ENCODE measurements around the gene EVX1. TPM values are rescaled to one million over a fixed set of nuclear protein-coding genes. Genes with fewer than 3 reads are reported as not detected.

The EVX1 gene
- not detected for total RNA-seq
- long read RNA-seq, result 0 reads

DNA sequence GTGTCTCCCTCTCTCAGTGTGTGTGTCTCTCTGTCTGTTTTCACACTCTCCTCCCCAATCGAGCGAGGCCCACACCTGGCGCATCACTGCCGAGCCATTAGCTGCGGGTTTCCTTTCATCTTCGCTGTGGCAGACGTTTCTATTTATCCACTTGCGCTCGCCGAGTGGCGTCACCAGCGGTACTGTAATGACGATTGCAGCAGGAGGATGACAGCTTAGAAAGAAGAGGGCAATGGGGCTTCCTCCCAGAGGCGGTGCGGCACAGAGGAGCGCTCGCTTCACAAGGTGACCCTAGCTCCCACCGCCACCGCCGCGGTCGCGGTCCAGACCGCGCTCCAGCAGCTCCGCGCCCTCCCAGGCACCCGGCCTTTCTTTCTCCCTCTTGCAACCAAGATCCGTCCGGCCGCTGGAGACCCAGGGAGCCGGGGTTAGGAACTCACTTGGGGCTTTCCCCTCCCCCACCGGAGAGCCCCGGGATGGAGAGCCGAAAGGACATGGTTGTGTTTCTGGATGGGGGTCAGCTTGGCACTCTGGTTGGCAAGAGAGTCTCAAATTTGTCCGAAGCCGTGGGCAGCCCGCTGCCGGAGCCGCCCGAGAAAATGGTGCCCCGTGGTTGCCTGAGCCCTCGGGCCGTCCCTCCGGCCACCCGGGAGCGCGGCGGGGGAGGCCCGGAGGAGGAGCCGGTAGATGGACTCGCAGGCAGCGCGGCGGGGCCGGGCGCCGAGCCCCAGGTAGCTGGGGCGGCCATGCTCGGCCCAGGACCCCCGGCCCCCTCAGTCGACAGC lies at the start of gene EVX1:
EVX1 (plus strand) TSS at position 248 of the 785 bp plus-strand sequence; CDS start at position 477, 229 bp downstream.
- ATAC-seq, result no peak

DNA sequence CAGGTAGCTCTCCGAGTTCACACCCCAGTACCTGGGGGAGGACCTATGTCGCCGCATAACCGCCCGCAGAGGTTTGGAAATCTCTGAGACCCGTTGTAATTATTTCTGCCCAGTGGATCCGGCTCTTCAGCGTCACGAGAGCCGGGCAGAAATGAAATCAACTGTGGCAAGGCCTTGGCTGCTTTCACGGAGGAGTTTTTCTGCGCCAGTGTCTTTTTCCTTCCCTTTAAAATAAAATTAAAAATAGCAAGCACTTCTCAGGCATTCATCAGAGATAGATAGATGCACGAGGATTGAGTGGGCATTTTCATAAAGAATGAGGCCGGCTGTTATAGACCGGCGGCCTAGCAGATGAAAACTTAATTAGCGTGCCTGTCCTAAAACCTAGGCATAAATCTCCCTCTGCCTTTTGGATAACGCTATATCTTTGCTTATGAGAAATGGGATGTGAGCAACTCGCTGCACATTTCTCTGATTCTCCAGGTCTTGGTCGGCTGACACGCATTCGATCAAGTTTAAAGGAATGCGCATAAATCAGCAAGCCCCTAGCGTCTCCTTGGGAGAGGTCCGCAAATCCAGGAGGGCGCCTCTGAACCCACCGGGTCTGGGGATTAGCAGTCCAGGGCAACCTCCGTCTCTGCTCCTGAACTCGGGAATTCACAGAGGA lies 49.1 kb upstream of the EVX1 start:
- intact Hi-C loops (cut with DNase I), result loop anchor here (10.0 kb wide), 2 partner anchors 581 to 831 kb away; no protein-coding TSS in a partner anchor
- DNase-seq (no peak), ATAC-seq (no peak)

More for the DNA sequence above, at the start of gene EVX1:
- DNase-seq, result no peak
- intact Hi-C loops (cut with DNase I), result no loop called here

DNA sequence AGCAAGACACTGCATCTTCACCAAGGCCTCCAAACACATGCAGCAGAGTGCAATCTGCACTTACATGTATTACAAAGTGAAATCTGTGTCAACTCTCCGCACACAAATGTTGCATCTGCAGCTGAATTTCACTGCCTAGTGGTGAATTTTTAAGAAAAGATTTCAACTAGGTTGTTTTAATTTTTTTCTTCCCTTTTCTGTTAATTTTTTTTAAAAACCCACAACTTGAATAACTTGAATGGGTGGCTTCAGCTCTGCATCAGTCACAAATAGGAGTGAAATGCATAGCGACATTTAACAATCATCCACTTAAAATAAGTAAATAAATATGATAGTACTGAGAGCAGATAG lies 48.6 kb upstream of the EVX1 start:
- intact Hi-C loops (cut with DNase I), result loop anchor here (10.0 kb wide), 2 partner anchors 581 to 831 kb away; no protein-coding TSS in a partner anchor
- DNase-seq (no peak), ATAC-seq (no peak)

DNA sequence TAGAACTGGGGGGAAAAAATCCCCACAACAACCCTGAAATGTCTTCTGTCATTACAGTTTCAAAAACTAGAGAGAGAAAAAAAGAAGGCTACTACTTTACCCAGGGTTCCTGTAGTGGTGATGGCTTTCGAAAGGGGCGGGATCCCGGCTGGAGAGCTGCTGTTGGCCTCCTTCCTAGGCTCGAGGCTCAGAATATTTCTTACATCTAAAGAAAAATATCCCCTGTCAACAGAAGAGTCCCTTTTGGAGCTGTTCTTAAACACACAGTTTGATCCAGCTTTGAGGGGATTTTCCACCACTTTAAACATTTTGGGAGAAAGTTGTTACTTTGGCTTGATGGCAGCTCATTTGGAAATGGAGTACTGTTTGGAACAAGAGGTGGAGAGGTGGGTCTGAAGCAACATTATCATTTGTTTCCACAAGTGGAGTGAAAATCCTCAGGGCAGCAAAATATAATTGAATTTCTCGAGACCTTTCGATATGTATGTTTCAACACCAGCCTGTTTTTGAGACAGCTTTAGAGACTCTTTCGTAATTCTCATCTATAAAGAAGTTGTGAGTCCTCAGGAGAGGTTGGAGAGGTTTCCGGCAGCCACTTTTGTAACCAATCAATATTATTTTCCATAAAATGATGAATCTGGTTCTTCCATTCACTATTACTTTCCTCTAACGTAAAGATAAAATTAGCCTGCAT lies 47.8 kb upstream of the EVX1 start:
- intact Hi-C loops (cut with DNase I), result loop anchor here (5.0 to 10.0 kb wide), 3 partner anchors 580 to 830 kb away; no protein-coding TSS in a partner anchor

DNA sequence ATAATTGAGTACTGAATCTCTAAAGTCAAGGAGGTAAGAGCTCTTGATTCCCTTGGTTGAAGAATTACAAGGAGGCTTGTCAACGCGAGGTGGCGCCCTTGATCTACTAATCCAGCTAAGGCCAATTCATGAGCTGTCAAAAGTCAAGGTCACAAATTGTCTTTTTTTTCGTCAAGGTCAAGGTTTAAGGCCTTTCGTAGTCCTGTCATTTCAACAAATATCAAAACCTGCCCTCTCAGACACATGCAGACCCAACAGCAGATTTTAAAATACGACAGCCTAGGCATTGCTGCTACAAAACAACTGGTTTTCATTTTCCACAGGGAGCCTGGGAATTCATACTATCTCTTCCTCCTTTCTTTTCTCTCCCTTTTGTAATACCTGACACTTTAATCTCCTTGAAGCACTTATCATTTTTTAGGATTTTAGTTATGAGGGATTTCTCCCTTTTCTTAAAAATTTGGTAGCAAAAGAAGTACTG lies 46.3 kb upstream of the EVX1 start:
- peak in 1 of 2 donors; percentile 16 for ATAC-seq
- intact Hi-C loops (cut with DNase I), result loop anchor here (2.0 to 10.0 kb wide), 5 partner anchors 578 to 900 kb away; no protein-coding TSS in a partner anchor

More for the DNA sequence above, 47.8 kb upstream of the EVX1 start:
- no peak for ATAC-seq
- no peak for DNase-seq

DNA sequence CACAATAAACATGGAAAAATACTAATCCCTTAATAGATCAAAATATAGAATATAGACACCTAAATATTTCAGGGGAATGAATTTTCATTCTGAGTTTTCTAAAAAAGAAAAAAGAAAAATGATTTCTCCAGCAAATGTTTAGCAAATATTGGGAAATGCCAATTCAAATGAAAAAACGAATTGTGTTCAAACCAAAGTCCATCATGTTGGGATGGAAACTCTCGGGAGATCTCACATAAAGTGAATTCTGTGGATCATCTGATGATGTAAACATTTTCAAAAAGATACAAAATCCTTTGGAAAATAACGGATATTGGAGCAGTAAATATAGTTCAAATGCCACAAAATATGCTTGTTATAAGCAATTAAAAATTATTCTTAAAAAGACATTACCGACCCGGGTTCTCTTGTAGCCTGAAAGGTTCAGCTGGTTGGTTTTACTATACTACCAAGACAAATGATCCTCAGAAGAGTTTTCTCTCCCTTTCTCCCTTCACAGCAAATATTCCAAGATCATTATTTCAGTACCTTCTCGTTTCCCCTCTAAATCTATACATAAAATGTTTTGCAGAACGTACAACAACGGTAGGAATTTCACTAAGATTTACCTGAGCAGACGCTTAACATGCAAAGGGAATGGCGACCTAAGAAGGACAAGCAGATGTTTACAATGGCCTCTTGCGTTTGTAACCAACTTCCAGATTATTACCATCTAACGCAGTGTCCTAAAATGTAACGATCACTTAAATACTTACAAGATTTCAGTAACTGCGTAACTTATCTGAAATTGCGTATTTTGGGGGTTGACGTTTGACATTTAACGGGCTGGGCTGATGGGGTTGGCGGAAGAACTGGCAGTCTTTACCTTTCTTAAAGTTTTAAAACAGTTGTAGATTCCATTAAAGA lies 45.2 kb upstream of the EVX1 start:
- DNase-seq (no peak), ATAC-seq (no peak)
- intact Hi-C loops (cut with DNase I), result loop anchor here (2.0 to 10.0 kb wide), 5 partner anchors 577 to 899 kb away; no protein-coding TSS in a partner anchor

More for the DNA sequence above, 46.3 kb upstream of the EVX1 start:
- DNase-seq, result peak; percentile 84

DNA sequence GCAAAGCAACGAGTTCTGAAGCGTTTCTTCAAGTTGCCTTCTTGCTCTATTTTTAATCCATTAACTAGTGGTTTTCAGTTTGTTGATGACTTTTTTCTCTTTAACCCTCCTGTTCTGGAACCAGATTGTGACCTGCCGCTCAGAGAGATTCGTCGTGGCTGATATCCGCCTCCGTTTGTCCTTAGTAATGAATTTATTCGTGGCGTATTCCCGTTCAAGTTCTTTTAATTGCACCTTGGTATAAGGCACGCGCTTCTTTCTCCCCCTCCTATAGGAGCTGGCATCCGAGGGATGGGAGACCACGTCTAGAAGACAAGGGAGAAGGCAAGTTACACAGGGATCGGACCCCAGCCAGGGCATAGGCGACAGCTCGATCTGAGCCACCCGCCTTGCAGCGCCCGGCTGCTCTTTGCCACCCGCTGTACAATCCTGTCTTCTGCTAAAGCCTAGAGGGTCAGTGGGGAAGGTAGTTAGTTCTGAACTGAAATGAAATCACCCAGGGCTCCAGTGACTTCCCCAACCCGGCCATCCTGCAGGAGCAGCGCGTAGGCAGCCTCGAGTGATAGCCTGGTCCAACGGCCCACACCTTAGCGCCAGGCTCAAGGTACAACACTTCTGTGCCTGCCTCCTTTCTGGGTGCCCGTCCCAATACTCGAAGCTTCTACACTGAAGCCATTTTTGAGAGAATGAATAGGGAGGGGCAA lies 44.3 kb upstream of the EVX1 start:
- ATAC-seq (no peak), DNase-seq (no peak)

DNA sequence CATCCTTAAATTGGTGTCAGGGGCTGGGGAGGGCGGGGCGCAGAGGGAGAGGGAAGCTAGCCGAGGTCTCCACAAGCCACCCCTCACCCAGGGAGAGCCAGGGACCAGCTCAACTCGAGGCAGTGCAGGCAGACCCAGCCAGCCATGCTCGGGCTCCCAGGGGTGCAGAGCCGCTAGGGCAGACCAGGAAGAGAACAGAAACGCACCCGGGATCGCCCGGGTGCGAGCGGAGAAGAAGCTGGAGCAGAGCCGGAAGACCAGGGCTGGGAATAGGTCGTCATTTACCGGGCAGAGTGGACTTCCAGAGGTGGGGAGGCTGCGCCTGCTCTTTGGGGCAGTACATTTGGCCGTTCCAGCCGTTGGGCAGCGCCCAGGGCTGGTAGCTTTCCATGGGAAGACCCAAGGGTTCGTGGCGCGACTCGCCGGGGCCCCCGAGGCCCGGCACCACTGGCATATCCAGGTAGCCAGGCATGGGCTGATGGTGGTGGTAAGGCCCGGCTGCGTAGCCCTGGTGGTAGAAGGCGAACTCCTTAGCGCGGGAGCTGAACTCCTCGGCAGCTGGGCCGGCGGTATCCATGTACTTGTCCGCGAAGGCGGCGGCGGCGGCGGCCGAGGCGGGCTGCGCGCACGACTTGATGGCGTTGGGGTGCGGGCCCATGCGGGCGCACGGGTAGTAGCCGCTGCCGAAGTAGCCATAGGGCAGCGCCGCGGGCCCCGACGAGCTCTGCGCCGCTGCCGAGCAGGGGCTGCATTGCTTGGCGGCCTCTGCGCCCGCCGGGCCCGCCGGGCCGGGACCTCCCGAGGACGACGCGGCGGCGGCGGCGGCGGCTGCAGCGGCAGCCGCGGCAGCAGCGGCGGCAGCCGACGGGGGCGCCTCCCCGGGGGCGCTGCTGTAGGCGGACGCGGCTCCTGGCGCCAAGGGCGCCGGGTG lies 43.5 kb upstream of the EVX1 start:
- DNase-seq (no peak), ATAC-seq (peak in 1 of 2 donors; percentile 18)
- intact Hi-C loops (cut with DNase I), result loop anchor here (5.0 to 10.0 kb wide), 3 partner anchors 576 to 826 kb away; no protein-coding TSS in a partner anchor

More for the DNA sequence above, 44.3 kb upstream of the EVX1 start:
- intact Hi-C loops (cut with DNase I), result loop anchor here (5.0 to 10.0 kb wide), 3 partner anchors 577 to 827 kb away; no protein-coding TSS in a partner anchor

DNA sequence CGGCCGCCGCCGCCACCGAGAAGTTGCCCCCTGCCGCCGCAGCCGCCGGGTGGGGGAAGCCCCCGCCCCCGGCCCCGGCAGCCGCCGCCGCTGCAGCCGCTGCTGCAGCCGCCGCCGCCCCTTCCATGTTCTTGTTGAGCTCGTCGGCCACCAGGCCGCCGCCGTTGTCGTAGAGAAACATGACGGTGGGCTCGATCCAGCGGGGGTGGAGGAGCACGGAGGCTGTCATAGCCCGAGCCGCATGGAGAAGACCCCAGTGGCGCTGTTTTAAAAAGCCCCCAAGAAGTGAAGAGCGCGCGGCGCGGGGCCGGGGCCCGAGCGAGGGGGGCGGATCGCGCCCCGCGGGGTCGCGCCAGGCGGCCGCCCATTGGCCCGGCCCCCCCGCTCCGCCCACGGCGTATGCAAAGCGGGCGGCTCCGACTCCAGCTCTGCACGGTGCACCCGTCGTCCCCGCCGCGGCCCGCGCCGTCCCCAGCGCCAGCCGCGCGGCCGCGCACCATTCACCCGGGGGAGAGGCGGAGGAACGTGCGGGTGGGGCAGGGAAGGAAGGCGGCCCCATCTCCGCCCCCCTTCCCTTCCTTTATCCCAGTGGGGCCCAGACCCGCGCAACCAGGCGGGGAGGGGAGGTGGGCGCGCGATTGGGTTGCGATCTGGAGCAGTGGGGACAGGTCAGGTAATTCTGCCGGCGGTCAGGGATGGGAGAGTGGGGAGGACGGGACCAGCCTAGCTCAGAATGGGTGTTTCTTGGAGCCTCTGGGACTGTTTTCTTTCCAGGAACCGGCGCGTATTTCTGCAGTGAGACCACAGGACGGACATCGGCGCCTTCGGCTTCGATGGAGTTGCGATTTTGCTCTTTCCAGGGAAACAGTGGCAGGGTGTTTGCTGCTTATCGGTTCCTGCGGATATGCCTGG lies 42.5 kb upstream of the EVX1 start, which contains the start of gene HOXA13:
HOXA13 (minus strand) TSS at position 243 of the 912 bp plus-strand sequence; CDS start at position 229, 14 bp downstream.
- peak; percentile 39 to 55 for ATAC-seq
- intact Hi-C loops (cut with DNase I), result loop anchor here (5.0 to 10.0 kb wide), 6 partner anchors 375 to 895 kb away; no protein-coding TSS in a partner anchor
- DNase-seq, result no peak

DNA sequence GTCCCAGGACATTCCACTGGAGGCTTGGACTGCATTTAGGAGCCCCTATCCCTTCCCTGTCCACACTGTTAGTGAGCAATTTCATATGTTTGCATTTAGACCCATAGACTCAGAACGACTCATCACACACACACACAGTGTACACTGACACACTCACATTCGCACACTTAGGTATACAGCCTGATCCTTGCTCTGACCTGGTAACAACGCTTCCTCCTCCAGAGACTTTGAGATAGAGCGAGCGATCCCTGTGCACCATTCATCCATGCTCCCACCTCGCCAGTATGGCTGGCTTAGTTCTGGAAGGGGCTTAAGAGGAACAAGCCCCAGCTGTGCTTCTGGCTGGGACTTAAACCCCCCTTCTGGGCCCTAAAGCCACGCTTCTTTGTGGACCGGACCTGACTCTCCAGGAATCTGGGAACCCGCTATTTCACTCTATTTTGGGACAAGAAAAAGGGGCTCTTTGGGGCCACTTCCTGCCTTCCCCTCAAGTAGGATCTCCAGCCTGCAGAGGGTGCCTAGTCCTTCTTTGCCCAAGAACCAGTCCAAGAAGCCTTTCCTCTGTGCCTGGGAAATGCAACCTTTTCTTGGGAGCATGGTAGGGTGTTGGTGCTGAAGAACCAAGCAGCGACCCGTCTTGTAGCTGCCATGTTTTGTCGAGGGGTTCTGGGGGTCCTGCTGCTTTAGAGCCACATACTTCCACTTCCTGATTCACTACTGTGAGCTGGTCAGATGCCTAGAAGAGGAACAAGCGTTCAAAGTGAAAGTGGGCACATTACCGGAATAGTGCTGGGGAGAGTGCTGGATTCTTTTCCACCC lies 41.6 kb upstream of the EVX1 start:
- DNase-seq (no peak), ATAC-seq (peak in 1 of 2 donors; percentile 40)
- intact Hi-C loops (cut with DNase I), result loop anchor here in 1 of 2 donors (10.0 kb wide), 3 partner anchors 374 to 894 kb away; no protein-coding TSS in a partner anchor

DNA sequence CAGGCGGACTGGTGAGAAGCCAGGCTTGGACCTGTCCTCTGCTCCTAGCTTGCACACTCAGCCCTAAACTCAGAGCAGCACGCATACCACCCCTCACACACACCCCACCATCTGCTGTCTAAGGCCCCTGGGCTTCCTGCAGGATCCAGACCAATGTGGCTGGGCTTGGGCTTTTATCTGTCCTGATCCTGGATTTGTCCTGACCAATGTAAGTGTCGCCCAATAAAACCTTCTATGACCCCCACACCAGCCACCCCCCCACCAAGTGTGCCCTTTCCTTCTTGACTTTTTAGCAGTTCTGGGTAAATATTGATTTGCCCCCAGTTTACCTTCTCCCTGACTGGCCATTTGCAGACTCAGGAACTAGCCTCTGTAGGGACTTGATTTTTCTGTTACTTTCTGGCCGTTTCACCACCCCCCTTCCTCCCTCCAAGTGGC lies 41.0 kb upstream of the EVX1 start:
- DNase-seq (no peak), ATAC-seq (no peak)
- intact Hi-C loops (cut with DNase I), result loop anchor here in 1 of 2 donors (10.0 kb wide), 3 partner anchors 373 to 893 kb away; no protein-coding TSS in a partner anchor

DNA sequence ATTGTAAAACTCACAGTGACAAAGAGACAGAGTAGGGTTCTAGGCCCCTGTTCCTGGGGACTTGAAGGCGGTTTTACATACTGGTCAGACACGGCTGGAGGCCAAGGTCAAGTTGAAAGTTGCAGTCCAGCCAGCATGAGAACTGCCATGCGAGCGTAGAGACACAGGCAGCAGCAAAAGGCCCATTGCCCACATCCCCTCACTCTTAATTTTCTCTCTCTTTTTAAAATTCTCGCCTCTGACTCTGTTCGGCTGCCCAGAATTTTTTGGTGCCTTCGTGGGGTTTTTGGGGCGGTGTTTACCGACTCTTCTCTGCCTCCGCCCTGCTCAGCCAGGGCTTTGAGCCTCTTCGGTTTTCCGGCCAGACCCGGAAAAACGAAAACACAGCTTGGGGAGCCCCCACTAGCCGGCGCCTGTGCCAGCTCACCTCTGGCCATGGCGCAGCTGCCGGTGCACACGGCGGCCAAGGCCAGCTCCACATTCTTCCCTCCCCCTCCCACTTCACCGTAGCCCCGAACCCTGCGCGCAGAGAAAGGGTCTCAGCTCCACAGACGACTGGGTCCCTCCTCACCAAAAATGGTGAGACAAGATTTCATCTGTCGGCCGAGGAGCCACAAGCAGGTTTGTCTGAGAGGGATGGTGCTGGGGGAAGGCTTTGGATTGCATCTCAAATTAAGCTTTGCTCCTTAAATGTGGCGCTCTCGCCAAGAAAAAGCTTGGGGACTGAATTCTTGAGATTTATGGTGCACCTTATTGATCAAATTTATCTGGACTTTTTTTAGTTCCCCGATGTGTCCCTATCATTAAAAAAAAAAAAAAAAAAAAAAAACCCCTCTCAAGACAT lies 40.4 kb upstream of the EVX1 start:
- DNase-seq (no peak), ATAC-seq (no peak)
- intact Hi-C loops (cut with DNase I), result loop anchor here in 1 of 2 donors (10.0 kb wide), 3 partner anchors 373 to 893 kb away; no protein-coding TSS in a partner anchor

DNA sequence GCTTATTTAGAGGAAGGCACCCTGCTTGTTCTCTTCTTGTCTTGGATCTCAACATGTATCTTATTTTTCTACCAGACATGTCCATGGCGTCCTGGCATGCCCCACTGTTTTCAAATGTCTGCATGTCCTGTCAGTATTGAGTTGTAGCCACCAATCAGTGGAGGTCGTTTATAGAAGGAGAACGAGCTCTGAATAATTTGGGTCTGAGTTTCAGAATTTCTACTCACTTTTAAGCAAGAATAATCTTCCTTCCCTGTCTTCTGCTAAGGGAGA lies 39.8 kb upstream of the EVX1 start:
- ATAC-seq (no peak), DNase-seq (no peak)
- intact Hi-C loops (cut with DNase I), result loop anchor here in 1 of 2 donors (10.0 kb wide), 3 partner anchors 372 to 892 kb away; no protein-coding TSS in a partner anchor

Measured in left cardiac atrium (tissue), 4 donors.